HEK293 (cell line): ENCODE results near the gene CMYA5.

Experiments
- CTCF ChIA-PET: fragments of 350-600 bp; formaldehyde crosslinking; extraction: SDS; loops from one replicate; lab custom pipeline; 2021; ENCODE audit warnings: antibody characterized with exemption; lab: Yijun Ruan, JAX
- POLR2A ChIA-PET: fragments of 300-600 bp; formaldehyde crosslinking; extraction: SDS; loops from one replicate; lab custom pipeline; 2020; ENCODE audit warnings: antibody characterized with exemption, inconsistent platforms; lab: Yijun Ruan, JAX
- H3K27ac ChIP-seq: fragments of 200-500 bp; sonication (Bioruptor generic); 2 replicates; pipeline ENCODE4 v1.5.1; 2014; ENCODE audit warnings: low read depth, low read length, control low read depth, inconsistent platforms; ENCODE audit errors: extremely low read depth
- H3K36me3 ChIP-seq, 2 experiments: fragments of 200-500 bp in 1 of 2; sonication (Bioruptor generic) in 1 of 2; 1 replicate in 1 of 2; 2 replicates in 1 of 2; pipeline ENCODE4 v1.5.1; 2014 to 2017; ENCODE audit warnings: inconsistent platforms in 2 of 2, low read length in 2 of 2; ENCODE audit not compliant: control insufficient read depth in 2 of 2, insufficient read depth in 1 of 2
- H3K4me1 ChIP-seq: fragments of 200-500 bp; sonication (Bioruptor generic); 2 replicates; pipeline ENCODE4 v1.5.1; 2014; ENCODE audit warnings: mild to moderate bottlenecking, low read length, inconsistent platforms; ENCODE audit not compliant: control insufficient read depth, insufficient read depth
- H3K4me3 ChIP-seq: 2 replicates; pipeline ENCODE4 v1.5.1; 2011; ENCODE audit warnings: low read depth, mild to moderate bottlenecking, control low read depth, low read length, moderate library complexity
- H3K9me3 ChIP-seq: fragments of 200-500 bp; sonication (Bioruptor generic); 2 replicates; pipeline ENCODE4 v1.5.1; 2014; ENCODE audit warnings: low read depth, low read length, inconsistent platforms; ENCODE audit not compliant: control insufficient read depth, insufficient read depth
- GLI4 ChIP-seq: fragments of 450-650 bp; formaldehyde crosslinking; IDR thresholded peaks from 2 replicates; pipeline ENCODE4 v1.5.1; 2016; ENCODE audit warnings: missing biosample characterization, missing genetic modification characterization
- IKZF3 ChIP-seq: fragments of 450-650 bp; IDR thresholded peaks from 2 replicates; pipeline ENCODE4 v1.5.0; 2018; ENCODE audit warnings: missing biosample characterization, mild to moderate bottlenecking, missing genetic modification characterization, moderate library complexity
- MZF1 ChIP-seq: fragments of 450-650 bp; formaldehyde crosslinking; IDR thresholded peaks from 2 replicates; pipeline ENCODE4 v1.5.1; 2017; ENCODE audit warnings: missing biosample characterization, missing genetic modification characterization, borderline replicate concordance
- OSR2 ChIP-seq: fragments of 450-650 bp; formaldehyde crosslinking; IDR thresholded peaks from 2 replicates; pipeline ENCODE4 v1.5.1; 2016; ENCODE audit warnings: missing biosample characterization, missing genetic modification characterization
- OVOL3 ChIP-seq: fragments of 450-650 bp; formaldehyde crosslinking; IDR thresholded peaks from 2 replicates; pipeline ENCODE4 v1.5.1; 2016; ENCODE audit warnings: missing biosample characterization, missing genetic modification characterization
- PRDM1 ChIP-seq: fragments of 450-650 bp; formaldehyde crosslinking; IDR thresholded peaks from 2 replicates; pipeline ENCODE4; 2016; ENCODE audit warnings: missing biosample characterization, missing genetic modification characterization
- TRIM28 ChIP-seq: IDR thresholded peaks from 2 replicates; pipeline ENCODE4 v1.6.1; 2011; ENCODE audit warnings: low read length, control low read depth, borderline replicate concordance
- YY2 ChIP-seq: fragments of 450-650 bp; formaldehyde crosslinking; IDR thresholded peaks from 2 replicates; pipeline ENCODE4 v1.5.1; 2016; ENCODE audit warnings: missing biosample characterization, missing genetic modification characterization
- ZBTB7A ChIP-seq: fragments of 450-650 bp; formaldehyde crosslinking; IDR thresholded peaks from 2 replicates; pipeline ENCODE4 v1.5.1; 2016; ENCODE audit warnings: low read depth, missing biosample characterization, missing genetic modification characterization
- ZNF112 ChIP-seq: fragments of 450-650 bp; formaldehyde crosslinking; IDR thresholded peaks from 2 replicates; pipeline ENCODE4 v1.5.0; 2017; ENCODE audit warnings: missing biosample characterization, missing genetic modification characterization
- ZNF133 ChIP-seq: fragments of 450-650 bp; formaldehyde crosslinking; IDR thresholded peaks from 2 replicates; pipeline ENCODE4 v1.5.1; 2016; ENCODE audit warnings: missing biosample characterization, missing genetic modification characterization
- ZNF155 ChIP-seq: fragments of 450-650 bp; formaldehyde crosslinking; IDR thresholded peaks from 2 replicates; pipeline ENCODE4 v1.5.1; 2016; ENCODE audit warnings: missing biosample characterization, missing genetic modification characterization
- ZNF214 ChIP-seq: fragments of 450-650 bp; formaldehyde crosslinking; IDR thresholded peaks from 2 replicates; pipeline ENCODE4 v1.5.1; 2017; ENCODE audit warnings: missing biosample characterization, mild to moderate bottlenecking, missing genetic modification characterization, borderline replicate concordance
- ZNF221 ChIP-seq: fragments of 450-650 bp; formaldehyde crosslinking; IDR thresholded peaks from 2 replicates; pipeline ENCODE4 v1.5.1; 2017; ENCODE audit warnings: missing biosample characterization, missing genetic modification characterization, borderline replicate concordance
- ZNF223 ChIP-seq: fragments of 450-650 bp; formaldehyde crosslinking; IDR thresholded peaks from 2 replicates; pipeline ENCODE4 v1.5.1; 2016; ENCODE audit warnings: missing biosample characterization, missing genetic modification characterization
- ZNF24 ChIP-seq: fragments of 450-650 bp; formaldehyde crosslinking; IDR thresholded peaks from 2 replicates; pipeline ENCODE4 v1.5.1; 2016; ENCODE audit warnings: missing biosample characterization, missing genetic modification characterization
- ZNF311 ChIP-seq: fragments of 450-650 bp; formaldehyde crosslinking; IDR thresholded peaks from 2 replicates; pipeline ENCODE4 v1.5.1; 2017; ENCODE audit warnings: missing biosample characterization, missing genetic modification characterization, borderline replicate concordance
- ZNF335 ChIP-seq: fragments of 450-650 bp; formaldehyde crosslinking; conservative IDR thresholded peaks from 2 replicates; pipeline ENCODE4 v1.5.1; 2016; ENCODE audit warnings: missing biosample characterization, missing genetic modification characterization
- ZNF510 ChIP-seq: fragments of 450-650 bp; formaldehyde crosslinking; IDR thresholded peaks from 2 replicates; pipeline ENCODE4 v1.5.1; 2018; ENCODE audit warnings: mild to moderate bottlenecking, missing genetic modification characterization, missing biosample characterization; ENCODE audit not compliant: insufficient replicate concordance
- ZNF561 ChIP-seq: fragments of 450-650 bp; IDR thresholded peaks from 2 replicates; pipeline ENCODE4 v1.5.1; 2018; ENCODE audit warnings: missing biosample characterization, missing genetic modification characterization, borderline replicate concordance
- ZNF626 ChIP-seq: fragments of 450-650 bp; sonication (Bioruptor Pico); formaldehyde crosslinking; IDR thresholded peaks from 2 replicates; pipeline ENCODE4 v1.5.1; 2018; ENCODE audit warnings: missing biosample characterization, missing genetic modification characterization, inconsistent platforms
- ZNF654 ChIP-seq: fragments of 450-650 bp; formaldehyde crosslinking; IDR thresholded peaks from 2 replicates; pipeline ENCODE4 v1.5.1; 2016; ENCODE audit warnings: low read depth, missing biosample characterization, missing genetic modification characterization
- ZNF660 ChIP-seq: fragments of 450-650 bp; IDR thresholded peaks from 2 replicates; pipeline ENCODE4 v1.5.1; 2018; ENCODE audit warnings: missing biosample characterization, mild to moderate bottlenecking, missing genetic modification characterization
- ZNF76 ChIP-seq: fragments of 450-650 bp; formaldehyde crosslinking; IDR thresholded peaks from 2 replicates; pipeline ENCODE4; 2016; ENCODE audit warnings: low read depth, missing biosample characterization, missing genetic modification characterization, borderline replicate concordance
- ZNF768 ChIP-seq: fragments of 450-650 bp; formaldehyde crosslinking; IDR thresholded peaks from 2 replicates; pipeline ENCODE4 v1.5.1; 2018; ENCODE audit warnings: missing biosample characterization, mild to moderate bottlenecking, missing genetic modification characterization
- ZNF791 ChIP-seq: fragments of 450-650 bp; formaldehyde crosslinking; IDR thresholded peaks from 2 replicates; pipeline ENCODE4 v1.5.1; 2016; ENCODE audit warnings: missing biosample characterization, missing genetic modification characterization
- ZNF837 ChIP-seq: fragments of 450-650 bp; formaldehyde crosslinking; IDR thresholded peaks from 2 replicates; pipeline ENCODE4 v1.5.1; 2016; ENCODE audit warnings: missing biosample characterization, missing genetic modification characterization
- ZNF843 ChIP-seq: fragments of 450-650 bp; formaldehyde crosslinking; IDR thresholded peaks from 2 replicates; pipeline ENCODE4 v1.5.1; 2016; ENCODE audit warnings: missing biosample characterization, missing genetic modification characterization
- TF ChIP-seq, protein P1 (sequence below): fragments of 450-650 bp; formaldehyde crosslinking; IDR thresholded peaks from 2 replicates; pipeline ENCODE4 v1.5.1; 2016; ENCODE audit warnings: missing biosample characterization, missing genetic modification characterization
- TF ChIP-seq, protein P2 (sequence below): fragments of 450-650 bp; formaldehyde crosslinking; IDR thresholded peaks from 2 replicates; pipeline ENCODE4 v1.5.1; 2016; ENCODE audit warnings: missing biosample characterization, missing genetic modification characterization
- TF ChIP-seq, protein P3 (sequence below): fragments of 450-650 bp; formaldehyde crosslinking; IDR thresholded peaks from 2 replicates; pipeline ENCODE4 v1.5.1; 2017; ENCODE audit warnings: missing biosample characterization, missing genetic modification characterization

CMYA5 gene

DNA sequence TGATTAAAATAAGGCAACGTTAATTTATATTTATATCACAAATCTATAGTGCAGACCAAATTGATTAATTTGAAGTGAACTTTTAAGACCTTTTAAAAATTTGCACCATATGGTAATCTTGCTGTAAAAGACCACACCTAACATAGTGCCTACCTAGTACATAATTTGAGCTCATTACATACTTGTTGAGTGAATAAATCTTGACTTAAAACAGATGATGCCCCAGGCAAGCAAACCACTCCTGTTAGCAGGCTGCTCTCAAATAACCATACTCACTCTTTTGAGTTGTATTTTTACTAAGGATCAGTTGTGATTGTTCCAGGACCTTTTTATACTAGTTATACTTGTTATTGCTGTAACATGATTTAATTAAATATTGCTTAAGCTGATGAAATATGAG is 27.2 kb downstream of the CMYA5 start:
- ChIA-PET CTCF (interaction anchor here (1.0 to 1.5 kb wide), 3 partner anchors 58 to 1473 kb away, joined by 3 to 4 read pairs (median 3); no protein-coding TSS in a partner anchor), POLR2A (no interaction called here)
- H3K27ac ChIP-seq = no peak overlapping the region
- H3K36me3 ChIP-seq = no peaks in the 10 kb centered on the region
- no peak for TF ChIP-seq ZNF654 (tag by site-specific recombination)
- TF ChIP-seq ZNF214 (tag by site-specific recombination) = no peak
- TF ChIP-seq OSR2 (tag by site-specific recombination) = no peak
- TF ChIP-seq ZNF76 (tag by site-specific recombination) = no peak
- TF ChIP-seq ZNF24 (tag by site-specific recombination) = no peak
- TF ChIP-seq ZNF791 (tag by site-specific recombination) = no peak
- TF ChIP-seq ZNF311 (tag by site-specific recombination) = no peak
- TF ChIP-seq ZBTB7A = no peak
- TF ChIP-seq GLI4 = no peak
- TF ChIP-seq, protein P1, sequence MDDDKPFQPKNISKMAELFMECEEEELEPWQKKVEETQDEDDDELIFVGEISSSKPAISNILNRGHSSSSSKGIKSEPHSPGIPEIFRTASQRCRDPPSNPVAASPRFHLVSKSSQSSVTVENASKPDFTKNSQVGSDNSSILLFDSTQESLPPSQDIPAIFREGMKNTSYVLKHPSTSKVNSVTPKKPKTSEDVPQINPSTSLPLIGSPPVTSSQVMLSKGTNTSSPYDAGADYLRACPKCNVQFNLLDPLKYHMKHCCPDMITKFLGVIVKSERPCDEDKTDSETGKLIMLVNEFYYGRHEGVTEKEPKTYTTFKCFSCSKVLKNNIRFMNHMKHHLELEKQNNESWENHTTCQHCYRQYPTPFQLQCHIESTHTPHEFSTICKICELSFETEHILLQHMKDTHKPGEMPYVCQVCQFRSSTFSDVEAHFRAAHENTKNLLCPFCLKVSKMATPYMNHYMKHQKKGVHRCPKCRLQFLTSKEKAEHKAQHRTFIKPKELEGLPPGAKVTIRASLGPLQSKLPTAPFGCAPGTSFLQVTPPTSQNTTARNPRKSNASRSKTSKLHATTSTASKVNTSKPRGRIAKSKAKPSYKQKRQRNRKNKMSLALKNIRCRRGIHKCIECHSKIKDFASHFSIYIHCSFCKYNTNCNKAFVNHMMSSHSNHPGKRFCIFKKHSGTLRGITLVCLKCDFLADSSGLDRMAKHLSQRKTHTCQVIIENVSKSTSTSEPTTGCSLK = no peak
- TF ChIP-seq ZNF133 (tag by site-specific recombination) = no peak
- TF ChIP-seq ZNF768 = no peak
- no peaks in the 10 kb centered on the region for H3K9me3 ChIP-seq
- no peak overlapping the region for H3K4me3 ChIP-seq
- no peaks in the 10 kb centered on the region for H3K4me1 ChIP-seq

DNA sequence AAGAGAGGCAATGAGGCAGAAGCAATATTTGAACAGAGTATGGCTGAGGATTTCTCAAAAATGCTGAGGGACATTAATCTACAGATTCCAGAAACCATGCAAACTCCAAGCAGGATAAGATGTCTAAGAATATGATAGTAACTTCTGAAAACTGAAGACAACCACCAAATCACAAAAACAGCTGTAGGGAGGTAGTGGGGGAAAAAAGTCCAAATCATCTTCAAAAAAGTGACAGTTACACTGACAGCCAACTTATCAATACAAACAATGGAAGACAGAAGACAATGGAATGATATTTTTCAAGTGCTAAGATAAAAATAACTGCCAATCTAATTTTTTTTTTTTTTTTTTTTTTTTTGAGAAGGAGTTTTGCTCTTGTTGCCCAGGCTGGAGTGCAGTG is 30.5 kb downstream of the CMYA5 start:
- Histone ChIP-seq H3K27ac (no peak overlapping the region), H3K9me3 (no peaks in the 10 kb centered on the region), H3K4me3 (no peak overlapping the region), H3K4me1 (no peaks in the 10 kb centered on the region), H3K36me3 (no peaks in the 10 kb centered on the region)
- POLR2A ChIA-PET = no interaction called here
- CTCF ChIA-PET = interaction anchor here (1.6 to 2.1 kb wide), 2 partner anchors 17 to 695 kb away, joined by 4 to 11 read pairs; no protein-coding TSS in a partner anchor
- TF ChIP-seq ZNF561 (no peak), ZNF223 (tag by site-specific recombination) (no peak), YY2 (tag by site-specific recombination) (no peak), ZNF155 (tag by site-specific recombination) (no peak), IKZF3 (no peak), ZNF510 (tag by site-specific recombination) (peak; percentile 26), ZNF843 (tag by site-specific recombination) (no peak), TRIM28 (no peak), PRDM1 (no peak), ZNF221 (tag by site-specific recombination) (no peak), ZNF335 (tag by site-specific recombination) (no peak), MZF1 (no peak), ZNF626 (tag by site-specific recombination) (peak; percentile 76; the same call in 1 of the 2 replicates), ZNF112 (tag by site-specific recombination) (no peak), OVOL3 (0 out of 2 replicates have a peak, but pooled peaks have one; percentile 32), ZNF660 (tag by site-specific recombination) (no peak), ZNF837 (tag by site-specific recombination) (no peak)
- TF ChIP-seq, protein P2, sequence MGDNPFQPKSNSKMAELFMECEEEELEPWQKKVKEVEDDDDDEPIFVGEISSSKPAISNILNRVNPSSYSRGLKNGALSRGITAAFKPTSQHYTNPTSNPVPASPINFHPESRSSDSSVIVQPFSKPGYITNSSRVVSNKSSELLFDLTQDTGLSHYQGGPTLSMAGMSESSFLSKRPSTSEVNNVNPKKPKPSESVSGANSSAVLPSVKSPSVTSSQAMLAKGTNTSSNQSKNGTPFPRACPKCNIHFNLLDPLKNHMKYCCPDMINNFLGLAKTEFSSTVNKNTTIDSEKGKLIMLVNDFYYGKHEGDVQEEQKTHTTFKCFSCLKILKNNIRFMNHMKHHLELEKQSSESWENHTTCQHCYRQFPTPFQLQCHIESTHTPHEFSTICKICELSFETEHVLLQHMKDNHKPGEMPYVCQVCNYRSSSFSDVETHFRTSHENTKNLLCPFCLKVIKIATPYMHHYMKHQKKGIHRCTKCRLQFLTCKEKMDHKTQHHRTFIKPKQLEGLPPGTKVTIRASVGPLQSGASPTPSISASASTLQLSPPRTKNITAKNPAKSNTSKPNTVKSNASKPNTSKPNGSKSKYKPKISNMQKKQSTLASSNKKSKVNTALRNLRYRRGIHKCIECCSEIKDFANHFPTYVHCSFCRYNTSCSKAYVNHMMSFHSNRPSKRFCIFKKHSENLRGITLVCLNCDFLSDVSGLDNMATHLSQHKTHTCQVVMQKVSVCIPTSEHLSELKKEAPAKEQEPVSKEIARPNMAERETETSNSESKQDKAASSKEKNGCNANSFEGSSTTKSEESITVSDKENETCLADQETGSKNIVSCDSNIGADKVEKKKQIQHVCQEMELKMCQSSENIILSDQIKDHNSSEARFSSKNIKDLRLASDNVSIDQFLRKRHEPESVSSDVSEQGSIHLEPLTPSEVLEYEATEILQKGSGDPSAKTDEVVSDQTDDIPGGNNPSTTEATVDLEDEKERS (tag by site-specific recombination) = peak; percentile 64; the same call in 1 of the 2 replicates
- TF ChIP-seq, protein P3, sequence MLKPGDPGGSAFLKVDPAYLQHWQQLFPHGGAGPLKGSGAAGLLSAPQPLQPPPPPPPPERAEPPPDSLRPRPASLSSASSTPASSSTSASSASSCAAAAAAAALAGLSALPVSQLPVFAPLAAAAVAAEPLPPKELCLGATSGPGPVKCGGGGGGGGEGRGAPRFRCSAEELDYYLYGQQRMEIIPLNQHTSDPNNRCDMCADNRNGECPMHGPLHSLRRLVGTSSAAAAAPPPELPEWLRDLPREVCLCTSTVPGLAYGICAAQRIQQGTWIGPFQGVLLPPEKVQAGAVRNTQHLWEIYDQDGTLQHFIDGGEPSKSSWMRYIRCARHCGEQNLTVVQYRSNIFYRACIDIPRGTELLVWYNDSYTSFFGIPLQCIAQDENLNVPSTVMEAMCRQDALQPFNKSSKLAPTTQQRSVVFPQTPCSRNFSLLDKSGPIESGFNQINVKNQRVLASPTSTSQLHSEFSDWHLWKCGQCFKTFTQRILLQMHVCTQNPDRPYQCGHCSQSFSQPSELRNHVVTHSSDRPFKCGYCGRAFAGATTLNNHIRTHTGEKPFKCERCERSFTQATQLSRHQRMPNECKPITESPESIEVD (tag by site-specific recombination) = no peak
